Measurements from ENCODE around the gene TRIOBP.

DNA sequence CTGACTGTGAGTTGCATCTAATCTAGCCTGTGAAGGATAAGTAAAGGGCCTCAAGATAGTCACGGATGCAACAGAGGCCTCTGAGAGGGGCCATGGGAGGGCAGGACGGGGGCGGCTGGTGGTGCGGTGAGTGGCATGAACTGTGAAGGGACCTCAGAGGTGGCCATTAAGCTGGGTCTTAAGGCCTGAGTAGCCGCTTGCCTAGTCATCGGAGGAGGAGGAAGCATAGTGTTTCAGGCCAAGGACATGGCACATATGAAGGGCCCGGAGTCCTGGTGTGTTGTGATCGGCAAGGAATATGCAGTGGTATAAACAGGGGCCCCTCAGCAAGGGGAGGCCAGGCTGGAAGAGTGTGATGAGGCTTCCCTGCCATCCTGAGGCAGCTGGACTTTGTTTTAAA, 51.8 kb downstream of the TRIOBP start:
- TF ChIP-seq, protein P1, sequence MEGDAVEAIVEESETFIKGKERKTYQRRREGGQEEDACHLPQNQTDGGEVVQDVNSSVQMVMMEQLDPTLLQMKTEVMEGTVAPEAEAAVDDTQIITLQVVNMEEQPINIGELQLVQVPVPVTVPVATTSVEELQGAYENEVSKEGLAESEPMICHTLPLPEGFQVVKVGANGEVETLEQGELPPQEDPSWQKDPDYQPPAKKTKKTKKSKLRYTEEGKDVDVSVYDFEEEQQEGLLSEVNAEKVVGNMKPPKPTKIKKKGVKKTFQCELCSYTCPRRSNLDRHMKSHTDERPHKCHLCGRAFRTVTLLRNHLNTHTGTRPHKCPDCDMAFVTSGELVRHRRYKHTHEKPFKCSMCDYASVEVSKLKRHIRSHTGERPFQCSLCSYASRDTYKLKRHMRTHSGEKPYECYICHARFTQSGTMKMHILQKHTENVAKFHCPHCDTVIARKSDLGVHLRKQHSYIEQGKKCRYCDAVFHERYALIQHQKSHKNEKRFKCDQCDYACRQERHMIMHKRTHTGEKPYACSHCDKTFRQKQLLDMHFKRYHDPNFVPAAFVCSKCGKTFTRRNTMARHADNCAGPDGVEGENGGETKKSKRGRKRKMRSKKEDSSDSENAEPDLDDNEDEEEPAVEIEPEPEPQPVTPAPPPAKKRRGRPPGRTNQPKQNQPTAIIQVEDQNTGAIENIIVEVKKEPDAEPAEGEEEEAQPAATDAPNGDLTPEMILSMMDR (conservative IDR thresholded peaks at IDR 0.05) = no peak
- TF ChIP-seq ZFX (IDR thresholded peaks at IDR 0.05) = no peak
